ENCODE measurements around the gene BPHL.

DNA sequence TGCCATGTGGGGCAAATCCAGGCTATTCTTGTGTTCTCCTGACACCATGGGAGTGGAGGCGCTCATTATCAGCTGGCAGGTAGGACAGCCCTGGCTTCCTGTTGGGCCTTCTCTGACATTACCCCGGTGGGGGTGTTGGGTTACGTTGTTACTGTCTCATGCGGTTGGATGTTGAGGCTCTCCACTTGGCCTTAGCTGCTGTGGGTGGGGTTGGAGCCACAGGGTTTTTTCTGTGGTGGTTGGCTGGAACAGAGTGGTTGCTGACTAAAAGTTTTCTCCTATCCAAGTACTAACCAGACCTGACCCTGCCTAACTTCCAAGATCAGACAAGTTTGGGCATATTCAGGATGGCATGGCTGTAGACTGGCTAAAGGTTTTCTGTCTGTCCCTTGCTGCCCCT, 30.1 kb upstream of the BPHL start:
- TF ChIP-seq TAF1 (IDR thresholded peaks at IDR 0.05; ENCODE audit: low read depth, low read length) = no peak
- TF ChIP-seq PAX5 (IDR thresholded peaks at IDR 0.05; ENCODE audit: insufficient read depth, low read length, severe bottlenecking) = no peak
- no peak for TF ChIP-seq SPI1 (IDR thresholded peaks at IDR 0.05; ENCODE audit: low read depth, low read length)
- no peak for TF ChIP-seq POLR2AphosphoS5 (IDR thresholded peaks at IDR 0.05; ENCODE audit: low read depth, low read length)
- TF ChIP-seq POLR2A (IDR thresholded peaks at IDR 0.05; ENCODE audit: low read depth, low read length) = no peak
